HEK293 (cell line): ENCODE measurements around the gene PRPH2.

ENCODE experiments used
- GLI2 ChIP-seq: fragments of 450-650 bp; formaldehyde crosslinking; IDR thresholded peaks from 2 replicates; pipeline ENCODE4; 2017; ENCODE audit warnings: missing biosample characterization, missing genetic modification characterization, low read depth, borderline replicate concordance
- IKZF3 ChIP-seq: fragments of 450-650 bp; IDR thresholded peaks from 2 replicates; pipeline ENCODE4 v1.5.0; 2018; ENCODE audit warnings: missing biosample characterization, mild to moderate bottlenecking, missing genetic modification characterization, moderate library complexity
- KLF1 ChIP-seq: fragments of 450-650 bp; formaldehyde crosslinking; IDR thresholded peaks from 2 replicates; pipeline ENCODE4 v1.5.1; 2016; ENCODE audit warnings: missing biosample characterization, missing genetic modification characterization
- KLF9 ChIP-seq: fragments of 450-650 bp; formaldehyde crosslinking; IDR thresholded peaks from 2 replicates; pipeline ENCODE4 v1.5.1; 2016; ENCODE audit warnings: missing biosample characterization, missing genetic modification characterization, low read depth
- PATZ1 ChIP-seq: fragments of 450-650 bp; formaldehyde crosslinking; IDR thresholded peaks from 2 replicates; pipeline ENCODE4 v1.5.1; 2016; ENCODE audit warnings: missing biosample characterization, missing genetic modification characterization
- PBX3 ChIP-seq: sonication (generic); formaldehyde crosslinking; IDR thresholded peaks from 2 replicates; pipeline ENCODE4 v1.8.1; 2022; ENCODE audit warnings: mild to moderate bottlenecking, moderate library complexity, missing genetic modification reagents
- PRDM4 ChIP-seq: fragments of 450-650 bp; formaldehyde crosslinking; IDR thresholded peaks from 2 replicates; pipeline ENCODE4 v1.5.1; 2017; ENCODE audit warnings: missing biosample characterization, missing genetic modification characterization
- REPIN1 ChIP-seq: fragments of 450-650 bp; formaldehyde crosslinking; IDR thresholded peaks from 2 replicates; pipeline ENCODE4 v1.5.1; 2017; ENCODE audit warnings: missing biosample characterization, missing genetic modification characterization, low read depth
- SETDB1 ChIP-seq: IDR thresholded peaks from one replicate; pipeline ENCODE4 v1.6.1; 2017; ENCODE audit warnings: mild to moderate bottlenecking, low read length, moderate library complexity, mixed read lengths; ENCODE audit not compliant: insufficient read length
- SP2 ChIP-seq: fragments of 450-650 bp; formaldehyde crosslinking; IDR thresholded peaks from 2 replicates; pipeline ENCODE4 v1.5.1; 2016; ENCODE audit warnings: missing biosample characterization, missing genetic modification characterization
- SP7 ChIP-seq: fragments of 450-650 bp; formaldehyde crosslinking; IDR thresholded peaks from 2 replicates; pipeline ENCODE4 v1.5.1; 2016; ENCODE audit warnings: missing biosample characterization, missing genetic modification characterization
- ZBTB48 ChIP-seq: fragments of 450-650 bp; formaldehyde crosslinking; IDR thresholded peaks from 2 replicates; pipeline ENCODE4 v1.5.1; 2016; ENCODE audit warnings: missing biosample characterization, missing genetic modification characterization
- ZBTB8A ChIP-seq: fragments of 450-650 bp; formaldehyde crosslinking; IDR thresholded peaks from 2 replicates; pipeline ENCODE4 v1.5.1; 2016; ENCODE audit warnings: missing biosample characterization, missing genetic modification characterization
- ZNF10 ChIP-seq: fragments of 450-650 bp; formaldehyde crosslinking; IDR thresholded peaks from 2 replicates; pipeline ENCODE4 v1.5.1; 2017; ENCODE audit warnings: missing biosample characterization, missing genetic modification characterization
- ZNF140 ChIP-seq: fragments of 450-650 bp; formaldehyde crosslinking; IDR thresholded peaks from 2 replicates; pipeline ENCODE4 v1.5.1; 2016; ENCODE audit warnings: missing biosample characterization, missing genetic modification characterization
- ZNF155 ChIP-seq: fragments of 450-650 bp; formaldehyde crosslinking; IDR thresholded peaks from 2 replicates; pipeline ENCODE4 v1.5.1; 2016; ENCODE audit warnings: missing biosample characterization, missing genetic modification characterization
- ZNF239 ChIP-seq: fragments of 450-650 bp; formaldehyde crosslinking; IDR thresholded peaks from 2 replicates; pipeline ENCODE4 v1.5.1; 2016; ENCODE audit warnings: missing biosample characterization, missing genetic modification characterization
- ZNF24 ChIP-seq: fragments of 450-650 bp; formaldehyde crosslinking; IDR thresholded peaks from 2 replicates; pipeline ENCODE4 v1.5.1; 2016; ENCODE audit warnings: missing biosample characterization, missing genetic modification characterization
- ZNF423 ChIP-seq: fragments of 450-650 bp; formaldehyde crosslinking; IDR thresholded peaks from 2 replicates; pipeline ENCODE4 v1.5.1; 2016; ENCODE audit warnings: missing biosample characterization, missing genetic modification characterization
- ZNF501 ChIP-seq: fragments of 450-650 bp; formaldehyde crosslinking; IDR thresholded peaks from 2 replicates; pipeline ENCODE4 v1.5.1; 2016; ENCODE audit warnings: missing biosample characterization, missing genetic modification characterization
- ZNF529 ChIP-seq: fragments of 450-650 bp; formaldehyde crosslinking; IDR thresholded peaks from 2 replicates; pipeline ENCODE4 v1.5.1; 2017; ENCODE audit warnings: missing genetic modification characterization, missing biosample characterization; ENCODE audit not compliant: insufficient replicate concordance
- ZNF600 ChIP-seq: fragments of 450-650 bp; formaldehyde crosslinking; IDR thresholded peaks from 2 replicates; pipeline ENCODE4 v1.5.1; 2016; ENCODE audit warnings: missing biosample characterization, missing genetic modification characterization
- ZNF623 ChIP-seq: fragments of 450-650 bp; formaldehyde crosslinking; IDR thresholded peaks from 2 replicates; pipeline ENCODE4 v1.5.1; 2016; ENCODE audit warnings: missing biosample characterization, missing genetic modification characterization
- ZNF658 ChIP-seq: fragments of 450-650 bp; formaldehyde crosslinking; IDR thresholded peaks from 2 replicates; pipeline ENCODE4; 2016; ENCODE audit warnings: missing biosample characterization, missing genetic modification characterization
- ZNF76 ChIP-seq: fragments of 450-650 bp; formaldehyde crosslinking; IDR thresholded peaks from 2 replicates; pipeline ENCODE4; 2016; ENCODE audit warnings: low read depth, missing biosample characterization, missing genetic modification characterization, borderline replicate concordance
- ZXDB ChIP-seq: fragments of 450-650 bp; formaldehyde crosslinking; IDR thresholded peaks from 2 replicates; pipeline ENCODE4 v1.5.1; 2016; ENCODE audit warnings: missing biosample characterization, missing genetic modification characterization
- TF ChIP-seq, protein P1 (sequence below): fragments of 450-650 bp; formaldehyde crosslinking; IDR thresholded peaks from 2 replicates; pipeline ENCODE4 v1.5.1; 2016; ENCODE audit warnings: missing biosample characterization, missing genetic modification characterization, low read depth
- TF ChIP-seq, protein P2 (sequence below): fragments of 450-650 bp; formaldehyde crosslinking; IDR thresholded peaks from 2 replicates; pipeline ENCODE4 v1.5.1; 2016; ENCODE audit warnings: missing biosample characterization, missing genetic modification characterization
- TF ChIP-seq, protein P3 (sequence below): fragments of 450-650 bp; IDR thresholded peaks from 2 replicates; pipeline ENCODE4 v1.5.1; 2018; ENCODE audit warnings: missing biosample characterization, mild to moderate bottlenecking, missing genetic modification characterization

The PRPH2 gene

GRCh38 chr6:42746463-42747391 is 24.3 kb upstream of the PRPH2 start (continued):
- TF ChIP-seq, protein P1, sequence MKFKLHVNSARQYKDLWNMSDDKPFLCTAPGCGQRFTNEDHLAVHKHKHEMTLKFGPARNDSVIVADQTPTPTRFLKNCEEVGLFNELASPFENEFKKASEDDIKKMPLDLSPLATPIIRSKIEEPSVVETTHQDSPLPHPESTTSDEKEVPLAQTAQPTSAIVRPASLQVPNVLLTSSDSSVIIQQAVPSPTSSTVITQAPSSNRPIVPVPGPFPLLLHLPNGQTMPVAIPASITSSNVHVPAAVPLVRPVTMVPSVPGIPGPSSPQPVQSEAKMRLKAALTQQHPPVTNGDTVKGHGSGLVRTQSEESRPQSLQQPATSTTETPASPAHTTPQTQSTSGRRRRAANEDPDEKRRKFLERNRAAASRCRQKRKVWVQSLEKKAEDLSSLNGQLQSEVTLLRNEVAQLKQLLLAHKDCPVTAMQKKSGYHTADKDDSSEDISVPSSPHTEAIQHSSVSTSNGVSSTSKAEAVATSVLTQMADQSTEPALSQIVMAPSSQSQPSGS (tag by site-specific recombination), result no peak
- TF ChIP-seq ZBTB48 (tag by site-specific recombination) (peak; percentile 83), ZBTB8A (tag by site-specific recombination) (peak; percentile 88), GLI2 (tag by site-specific recombination) (no peak), ZNF623 (tag by site-specific recombination) (no peak), PRDM4 (tag by site-specific recombination) (peak; percentile 42; the same call in 1 of the 2 replicates), ZNF24 (tag by site-specific recombination) (peak; percentile 59; the same call in 1 of the 2 replicates), ZNF140 (no peak), PBX3 (CRISPR knock-in tag) (peak; percentile 45; the same call in 1 of the 2 replicates), ZNF10 (peak; percentile 19; the same call in 1 of the 2 replicates), SP7 (tag by site-specific recombination) (peak; percentile 13), ZNF76 (tag by site-specific recombination) (no peak; the same call in 1 of the 2 replicates), ZXDB (tag by site-specific recombination) (peak; percentile 18), ZNF529 (no peak), ZNF239 (tag by site-specific recombination) (no peak; the same call in 1 of the 2 replicates), ZNF501 (tag by site-specific recombination) (peak; percentile 73), IKZF3 (tag by site-specific recombination) (peak; percentile 90), SP2 (tag by site-specific recombination) (peak; percentile 96), ZNF658 (no peak), KLF9 (tag by site-specific recombination) (peak; percentile 94), REPIN1 (0 out of 2 replicates have a peak, but pooled peaks have one; percentile 33), PATZ1 (tag by site-specific recombination) (peak; percentile 99), SETDB1 (no peak), ZNF423 (tag by site-specific recombination) (peak; percentile 83; the same call in 1 of the 2 replicates), ZNF155 (no peak), ZNF600 (tag by site-specific recombination) (no peak; the same call in 1 of the 2 replicates), KLF1 (tag by site-specific recombination) (peak; percentile 97)
- TF ChIP-seq, protein P2, sequence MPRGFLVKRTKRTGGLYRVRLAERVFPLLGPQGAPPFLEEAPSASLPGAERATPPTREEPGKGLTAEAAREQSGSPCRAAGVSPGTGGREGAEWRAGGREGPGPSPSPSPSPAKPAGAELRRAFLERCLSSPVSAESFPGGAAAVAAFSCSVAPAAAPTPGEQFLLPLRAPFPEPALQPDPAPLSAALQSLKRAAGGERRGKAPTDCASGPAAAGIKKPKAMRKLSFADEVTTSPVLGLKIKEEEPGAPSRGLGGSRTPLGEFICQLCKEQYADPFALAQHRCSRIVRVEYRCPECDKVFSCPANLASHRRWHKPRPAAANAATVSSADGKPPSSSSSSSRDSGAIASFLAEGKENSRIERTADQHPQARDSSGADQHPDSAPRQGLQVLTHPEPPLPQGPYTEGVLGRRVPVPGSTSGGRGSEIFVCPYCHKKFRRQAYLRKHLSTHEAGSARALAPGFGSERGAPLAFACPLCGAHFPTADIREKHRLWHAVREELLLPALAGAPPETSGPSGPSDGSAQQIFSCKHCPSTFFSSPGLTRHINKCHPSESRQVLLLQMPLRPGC (tag by site-specific recombination), result no peak; the same call in 1 of the 2 replicates
- TF ChIP-seq, protein P3, sequence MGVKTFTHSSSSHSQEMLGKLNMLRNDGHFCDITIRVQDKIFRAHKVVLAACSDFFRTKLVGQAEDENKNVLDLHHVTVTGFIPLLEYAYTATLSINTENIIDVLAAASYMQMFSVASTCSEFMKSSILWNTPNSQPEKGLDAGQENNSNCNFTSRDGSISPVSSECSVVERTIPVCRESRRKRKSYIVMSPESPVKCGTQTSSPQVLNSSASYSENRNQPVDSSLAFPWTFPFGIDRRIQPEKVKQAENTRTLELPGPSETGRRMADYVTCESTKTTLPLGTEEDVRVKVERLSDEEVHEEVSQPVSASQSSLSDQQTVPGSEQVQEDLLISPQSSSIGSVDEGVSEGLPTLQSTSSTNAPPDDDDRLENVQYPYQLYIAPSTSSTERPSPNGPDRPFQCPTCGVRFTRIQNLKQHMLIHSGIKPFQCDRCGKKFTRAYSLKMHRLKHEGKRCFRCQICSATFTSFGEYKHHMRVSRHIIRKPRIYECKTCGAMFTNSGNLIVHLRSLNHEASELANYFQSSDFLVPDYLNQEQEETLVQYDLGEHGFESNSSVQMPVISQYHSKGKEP (tag by site-specific recombination), result no peak; the same call in 1 of the 2 replicates
